ENCODE results near the gene MAP2K5.

The MAP2K5 gene

GRCh38 chr15:67560320-67560719, 17.8 kb downstream of the MAP2K5 start:
- no peak for DNase-seq

- no peak for DNase-seq
Measured at GRCh38 chr15:67563092-67563491, 20.6 kb downstream of the MAP2K5 start.

- DNase-seq, result no peak
Measured at GRCh38 chr15:67564021-67564967, 21.8 kb downstream of the MAP2K5 start.

GRCh38 chr15:67564968-67565345, 22.5 kb downstream of the MAP2K5 start:
- no peak for DNase-seq

GRCh38 chr15:67569668-67570067, 27.2 kb downstream of the MAP2K5 start:
- DNase-seq, result no peak

GRCh38 chr15:67570875-67571647, 28.6 kb downstream of the MAP2K5 start:
- no peak for DNase-seq

GRCh38 chr15:67571648-67572415, 29.3 kb downstream of the MAP2K5 start:
- DNase-seq, result no peak

GRCh38 chr15:67573194-67573593, 30.7 kb downstream of the MAP2K5 start:
- DNase-seq, result no peak

- DNase-seq, result no peak
Measured at GRCh38 chr15:67575039-67575502, 32.6 kb downstream of the MAP2K5 start.

- no peak for DNase-seq
Measured at GRCh38 chr15:67578020-67578600, 35.6 kb downstream of the MAP2K5 start.

GRCh38 chr15:67579164-67579563, 36.7 kb downstream of the MAP2K5 start:
- DNase-seq, result no peak

- DNase-seq, result no peak
Measured at GRCh38 chr15:67579967-67580366, 37.5 kb downstream of the MAP2K5 start.

- DNase-seq, result no peak
Measured at GRCh38 chr15:67584157-67584556, 41.7 kb downstream of the MAP2K5 start.

GRCh38 chr15:67585681-67586080, 43.2 kb downstream of the MAP2K5 start:
- DNase-seq, result no peak

GRCh38 chr15:67587331-67587730, 44.8 kb downstream of the MAP2K5 start:
- no peak for DNase-seq

GRCh38 chr15:67587754-67588153, 45.3 kb downstream of the MAP2K5 start:
- DNase-seq, result no peak

- DNase-seq, result no peak
Measured at GRCh38 chr15:67590191-67590590, 47.7 kb downstream of the MAP2K5 start.

GRCh38 chr15:67592245-67592644, 49.7 kb downstream of the MAP2K5 start:
- DNase-seq, result no peak

- DNase-seq, result no peak
Measured at GRCh38 chr15:67593562-67593961, 51.1 kb downstream of the MAP2K5 start.

- no peak for DNase-seq
Measured at GRCh38 chr15:67594770-67595169, 52.3 kb downstream of the MAP2K5 start.

GRCh38 chr15:67595572-67595971, 53.1 kb downstream of the MAP2K5 start:
- no peak for DNase-seq

- no peak for DNase-seq
Measured at GRCh38 chr15:67601073-67601472, 58.6 kb downstream of the MAP2K5 start.

- DNase-seq, result no peak
Measured at GRCh38 chr15:67603063-67603462, 60.6 kb downstream of the MAP2K5 start.
